Frontal cortex (tissue), 4 donors: ENCODE data around the gene CHN2. TPM values are rescaled to one million over a fixed set of nuclear protein-coding genes. Genes with fewer than 3 reads are reported as not detected.

ENCODE experiments used
- DNase-seq, 2 donors: peaks; one replicate each; pipeline ENCODE4 v3.0.0; 2012; ENCODE audit warnings: low spot score in 2 of 2
- FAIRE-seq: peaks from 2 replicates; lab custom pipeline; 2012; peaks lifted over from hg19 to GRCh38; lab: Jason Lieb, UNC
- total RNA-seq: library from RNA; depleted of rRNA; stranded (reverse); fragments of >200 nt; gene quantifications from one replicate; pipeline ENCODE4 v1.2.3, GENCODE V29; 2014
- donor health status: control.
- donor health status: control.
- donor health status: control.

The CHN2 gene
- total RNA-seq, 1 donor from 2014 or later = 96.6 TPM

GRCh38 chr7:29214816-29215215 lies 20.2 kb downstream of the CHN2 start:
- FAIRE-seq (no peak), DNase-seq (no peak)

- no peak for FAIRE-seq
- no peak for DNase-seq
Observed at GRCh38 chr7:29216128-29216527, 21.6 kb downstream of the CHN2 start.

GRCh38 chr7:29217113-29217512 lies 22.5 kb downstream of the CHN2 start:
- no peak for DNase-seq
- FAIRE-seq = no peak

- no peak for DNase-seq
- FAIRE-seq = no peak
Observed at GRCh38 chr7:29224726-29225125, 30.2 kb downstream of the CHN2 start.

- no peak for FAIRE-seq
- no peak for DNase-seq
Observed at GRCh38 chr7:29228289-29229011, 33.9 kb downstream of the CHN2 start.

- no peak for DNase-seq
- no peak for FAIRE-seq
Observed at GRCh38 chr7:29229066-29229465, 34.5 kb downstream of the CHN2 start.

- FAIRE-seq = no peak
- no peak for DNase-seq
Observed at GRCh38 chr7:29229946-29230345, 35.4 kb downstream of the CHN2 start.

GRCh38 chr7:29230871-29231345 lies 36.3 kb downstream of the CHN2 start:
- FAIRE-seq = no peak
- no peak for DNase-seq

- FAIRE-seq (no peak), DNase-seq (no peak)
Observed at GRCh38 chr7:29231671-29232232, 37.2 kb downstream of the CHN2 start.

- no peak for FAIRE-seq
- no peak for DNase-seq
Observed at GRCh38 chr7:29234438-29234837, 39.9 kb downstream of the CHN2 start.

- DNase-seq (no peak), FAIRE-seq (no peak)
Observed at GRCh38 chr7:29236071-29236580, 41.6 kb downstream of the CHN2 start.

GRCh38 chr7:29236649-29237048 lies 42.1 kb downstream of the CHN2 start:
- FAIRE-seq (no peak), DNase-seq (no peak)

- no peak for FAIRE-seq
- no peak for DNase-seq
Observed at GRCh38 chr7:29237489-29237888, 42.9 kb downstream of the CHN2 start.

- no peak for FAIRE-seq
- no peak for DNase-seq
Observed at GRCh38 chr7:29239638-29240037, 45.1 kb downstream of the CHN2 start.

- no peak for DNase-seq
- FAIRE-seq = no peak
Observed at GRCh38 chr7:29242265-29242664, 47.7 kb downstream of the CHN2 start.

- no peak for FAIRE-seq
- DNase-seq = no peak
Observed at GRCh38 chr7:29243910-29244655, 49.5 kb downstream of the CHN2 start.

- DNase-seq = no peak
- FAIRE-seq = no peak
Observed at GRCh38 chr7:29247224-29247962, 52.8 kb downstream of the CHN2 start.

GRCh38 chr7:29247963-29248236 lies 53.3 kb downstream of the CHN2 start:
- DNase-seq (no peak), FAIRE-seq (no peak)

GRCh38 chr7:29248713-29249382 lies 54.3 kb downstream of the CHN2 start:
- no peak for DNase-seq
- no peak for FAIRE-seq

- DNase-seq (no peak), FAIRE-seq (no peak)
Observed at GRCh38 chr7:29249383-29249750, 54.8 kb downstream of the CHN2 start.
